Heart left ventricle (tissue), 13 donors: ENCODE measurements around the gene CACNA2D1.

Source experiments
- POLR2A ChIP-seq, 2 donors: fragments of 450-650 bp; IDR thresholded peaks; one replicate each; pipeline ENCODE4 v1.6.1; 2017; ENCODE audit warnings: antibody characterized with exemption in 2 of 2, mild to moderate bottlenecking in 2 of 2, moderate library complexity in 2 of 2
- TF ChIP-seq, protein P1 (sequence below), 12 donors: fragments of 200-600 bp; sonication (generic) in 4 of 12; IDR thresholded peaks; one replicate each; pipeline versions ENCODE4 v1.5.0 to v1.8.0; 2018 to 2022; ENCODE audit warnings: antibody characterized with exemption in 12 of 12, mild to moderate bottlenecking in 5 of 12
- donor health status: ischemic (EF 13 %, LVEDD 7.1; RV severe dilation, severe dysfunction).
- donor health status: DM: no; HTN: yes; CAD: no.
- donor health status: DM: no; HTN: no; CAD: no.
- donor health status: ischemic (EF 25% LVEDD 6.9; RV normal size, moderate dysfunction).
- donor health status: ischemic (EF 25% LVEDD 5.7; RV mildly dilated, moderate dysfunction).
- donor health status: ischemic (EF 35%, LVEDD 5.7; RV mildly dilated, moderate dysfunction).
- donor health status: nonischemic (EF 11% LVEDD 7.7; RV severe dilation, severe dysfunction).
- donor health status: DM: yes; HTN: yes; CAD: no.
- donor health status: PGD.
- donor health status: ischemic (EF 29% LVEDD 5.4; RV normal size, mild dysfunction).
- donor health status: nonischemic (EF 23%, LVEDD 6.1; RV moderate dilation, normal function).

DNA sequence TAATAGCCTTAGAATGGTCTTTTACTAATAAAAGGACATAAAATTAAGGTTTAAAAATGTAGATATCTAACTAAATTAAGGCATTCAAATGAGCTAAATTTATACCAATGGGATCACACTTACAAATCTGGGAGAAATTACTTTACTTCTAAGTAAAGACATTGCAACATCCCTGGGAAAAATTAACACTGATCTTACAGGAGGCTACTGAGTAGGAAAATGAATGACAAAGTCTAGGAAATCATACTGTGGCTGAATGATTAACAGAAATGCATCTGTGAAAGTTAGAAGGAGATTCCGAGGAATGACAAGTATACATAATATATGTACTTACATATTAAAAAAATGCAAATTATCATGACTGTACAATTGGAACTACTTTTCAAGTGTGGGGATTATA lies 38.3 kb downstream of the CACNA2D1 start:
- TF ChIP-seq, protein P1, sequence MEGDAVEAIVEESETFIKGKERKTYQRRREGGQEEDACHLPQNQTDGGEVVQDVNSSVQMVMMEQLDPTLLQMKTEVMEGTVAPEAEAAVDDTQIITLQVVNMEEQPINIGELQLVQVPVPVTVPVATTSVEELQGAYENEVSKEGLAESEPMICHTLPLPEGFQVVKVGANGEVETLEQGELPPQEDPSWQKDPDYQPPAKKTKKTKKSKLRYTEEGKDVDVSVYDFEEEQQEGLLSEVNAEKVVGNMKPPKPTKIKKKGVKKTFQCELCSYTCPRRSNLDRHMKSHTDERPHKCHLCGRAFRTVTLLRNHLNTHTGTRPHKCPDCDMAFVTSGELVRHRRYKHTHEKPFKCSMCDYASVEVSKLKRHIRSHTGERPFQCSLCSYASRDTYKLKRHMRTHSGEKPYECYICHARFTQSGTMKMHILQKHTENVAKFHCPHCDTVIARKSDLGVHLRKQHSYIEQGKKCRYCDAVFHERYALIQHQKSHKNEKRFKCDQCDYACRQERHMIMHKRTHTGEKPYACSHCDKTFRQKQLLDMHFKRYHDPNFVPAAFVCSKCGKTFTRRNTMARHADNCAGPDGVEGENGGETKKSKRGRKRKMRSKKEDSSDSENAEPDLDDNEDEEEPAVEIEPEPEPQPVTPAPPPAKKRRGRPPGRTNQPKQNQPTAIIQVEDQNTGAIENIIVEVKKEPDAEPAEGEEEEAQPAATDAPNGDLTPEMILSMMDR (IDR thresholded peaks at IDR 0.05): no peak
- TF ChIP-seq POLR2A (IDR thresholded peaks at IDR 0.05): no peak
